Neural progenitor cell (in vitro differentiated cells): ENCODE results near the gene COL4A2. TPM values are rescaled to one million over a fixed set of nuclear protein-coding genes. Genes with fewer than 3 reads are reported as not detected.

ENCODE experiments used
- DNase-seq: peaks from one replicate; pipeline ENCODE4 v3.0.0-alpha.2; 2016; ENCODE audit warnings: low spot score
- H2AFZ ChIP-seq: fragments of 200-600 bp; sonication (generic); replicated peaks from 2 replicates; pipeline ENCODE4 v1.6.1; 2016; ENCODE audit warnings: antibody characterized with exemption
- H3F3A ChIP-seq: fragments of 200-600 bp; sonication (generic); 2 replicates; pipeline ENCODE4 v1.6.1; 2016; ENCODE audit warnings: antibody characterized with exemption, low read depth
- H3K27ac ChIP-seq: fragments of 200-600 bp; sonication (generic); 2 replicates; pipeline ENCODE4 v1.5.1; 2016; ENCODE audit warnings: mild to moderate bottlenecking
- H3K27me3 ChIP-seq: fragments of 200-600 bp; sonication (generic); 2 replicates; pipeline ENCODE4 v1.6.1; 2016; ENCODE audit warnings: mild to moderate bottlenecking, moderate library complexity
- H3K36me3 ChIP-seq: fragments of 200-600 bp; sonication (generic); 2 replicates; pipeline ENCODE4 v1.5.1; 2016
- H3K4me1 ChIP-seq: fragments of 200-600 bp; sonication (generic); 2 replicates; pipeline ENCODE4 v1.6.1; 2016; ENCODE audit warnings: mixed run types
- H3K4me2 ChIP-seq: fragments of 200-600 bp; sonication (generic); 2 replicates; pipeline ENCODE4 v1.6.1; 2016
- H3K4me3 ChIP-seq: fragments of 200-600 bp; sonication (generic); 2 replicates; pipeline ENCODE4 v1.5.1; 2016
- H3K79me2 ChIP-seq: fragments of 200-600 bp; sonication (generic); 2 replicates; pipeline ENCODE4 v1.6.1; 2016; ENCODE audit warnings: low read depth
- H3K9ac ChIP-seq: fragments of 200-600 bp; sonication (generic); 2 replicates; pipeline ENCODE4 v1.6.1; 2016
- H3K9me3 ChIP-seq: fragments of 200-600 bp; sonication (generic); 2 replicates; pipeline ENCODE4 v1.5.1; 2016; ENCODE audit warnings: low read depth
- H4K20me1 ChIP-seq: fragments of 200-600 bp; sonication (generic); 2 replicates; pipeline ENCODE4 v1.6.1; 2016; ENCODE audit warnings: low read depth
- H3K27ac Mint-ChIP-seq: 3 replicates; pipeline ENCODE4 v1.8.0; 2021; ENCODE audit warnings: mixed read lengths
- H3K27me3 Mint-ChIP-seq: 2 replicates; pipeline ENCODE4 v1.8.0; 2022; ENCODE audit warnings: low read depth, mild to moderate bottlenecking, inconsistent platforms, moderate library complexity, mixed read lengths; ENCODE audit not compliant: insufficient read depth
- H3K36me3 Mint-ChIP-seq: 3 replicates; pipeline ENCODE4 v1.8.0; 2021; ENCODE audit warnings: mixed read lengths
- H3K4me1 Mint-ChIP-seq: 3 replicates; pipeline ENCODE4 v1.8.0; 2021; ENCODE audit warnings: mixed read lengths
- H3K4me3 Mint-ChIP-seq: 3 replicates; pipeline ENCODE4 v1.8.0; 2021; ENCODE audit warnings: mild to moderate bottlenecking, moderate library complexity, mixed read lengths
- H3K9me3 Mint-ChIP-seq: 3 replicates; pipeline ENCODE4 v1.8.0; 2020; ENCODE audit warnings: mixed read lengths
- CTCF ChIP-seq: fragments of 200-600 bp; sonication (generic); IDR thresholded peaks from 2 replicates; pipeline ENCODE4 v1.5.1; 2017; ENCODE audit warnings: antibody characterized with exemption, mild to moderate bottlenecking
- EZH2 ChIP-seq: fragments of 200-600 bp; sonication (generic); IDR thresholded peaks from 2 replicates; pipeline ENCODE4 v1.6.1; 2017; ENCODE audit warnings: antibody characterized with exemption, mild to moderate bottlenecking, moderate library complexity
- EZH2phosphoT487 ChIP-seq: fragments of 200-600 bp; sonication (generic); IDR thresholded peaks from 2 replicates; pipeline ENCODE4 v1.6.1; 2017; ENCODE audit warnings: antibody characterized with exemption
- total RNA-seq: library from RNA; depleted of rRNA; stranded (reverse); fragments of >200 nt; gene quantifications from 2 replicates; pipeline ENCODE4 v1.2.3, GENCODE V29; 2015; ENCODE audit warnings: low replicate concordance

COL4A2 gene
- total RNA-seq, 1 donor from 2014 or later = 73.6 TPM

GRCh38 chr13:110447801-110448200 lies 140.7 kb downstream of the COL4A2 start:
- H3K4me1 Mint-ChIP-seq = peaks cover 6% of the 10 kb centered on the region
- no peaks in the 10 kb centered on the region for H4K20me1 ChIP-seq
- H3K27ac Mint-ChIP-seq = no peak overlapping the region
- H3K4me3 Mint-ChIP-seq = no peak overlapping the region
- no peaks in the 10 kb centered on the region for H3K79me2 ChIP-seq
- no peak for TF ChIP-seq EZH2phosphoT487
- H3K27me3 Mint-ChIP-seq = peaks cover 4% of the 10 kb centered on the region
- no peak overlapping the region for H2AFZ ChIP-seq
- peaks cover 14% of the 10 kb centered on the region for H3K36me3 Mint-ChIP-seq
- H3K27ac ChIP-seq = no peak overlapping the region
- no peaks in the 10 kb centered on the region for H3K27me3 ChIP-seq
- no peak overlapping the region for H3K4me2 ChIP-seq
- no peaks in the 10 kb centered on the region for H3K36me3 ChIP-seq
- H3K4me3 ChIP-seq = no peak overlapping the region
- H3K9ac ChIP-seq = no peak overlapping the region
- H3K4me1 ChIP-seq = no peaks in the 10 kb centered on the region
- DNase-seq = no peak
- peaks cover 1% of the 10 kb centered on the region for H3F3A ChIP-seq
- no peaks in the 10 kb centered on the region for H3K9me3 Mint-ChIP-seq
- no peaks in the 10 kb centered on the region for H3K9me3 ChIP-seq

GRCh38 chr13:110448230-110448629 lies 141.1 kb downstream of the COL4A2 start:
- TF ChIP-seq CTCF (no peak), EZH2phosphoT487 (no peak), EZH2 (no peak)
- H3K4me1 ChIP-seq = no peaks in the 10 kb centered on the region
- no peak overlapping the region for H3K27ac Mint-ChIP-seq
- H2AFZ ChIP-seq = no peak overlapping the region
- no peak overlapping the region for H3K4me3 Mint-ChIP-seq
- no peak overlapping the region for H3K27ac ChIP-seq
- H3K9me3 Mint-ChIP-seq = no peaks in the 10 kb centered on the region
- no peak overlapping the region for H3K4me3 ChIP-seq
- H3K27me3 Mint-ChIP-seq = peaks cover 4% of the 10 kb centered on the region
- H3K27me3 ChIP-seq = no peaks in the 10 kb centered on the region
- no peaks in the 10 kb centered on the region for H3K9me3 ChIP-seq
- H3K4me1 Mint-ChIP-seq = peaks cover 6% of the 10 kb centered on the region
- DNase-seq = no peak
- H3K4me2 ChIP-seq = no peak overlapping the region
- H3F3A ChIP-seq = peaks cover 4% of the 10 kb centered on the region
- no peaks in the 10 kb centered on the region for H3K36me3 ChIP-seq
- H4K20me1 ChIP-seq = no peaks in the 10 kb centered on the region
- H3K36me3 Mint-ChIP-seq = peaks cover 11% of the 10 kb centered on the region
- no peaks in the 10 kb centered on the region for H3K79me2 ChIP-seq
- no peak overlapping the region for H3K9ac ChIP-seq

- Mint-ChIP-seq H3K4me3 (no peak overlapping the region), H3K9me3 (no peaks in the 10 kb centered on the region), H3K4me1 (peaks cover 10% of the 10 kb centered on the region), H3K27me3 (peaks cover 3% of the 10 kb centered on the region), H3K27ac (no peak overlapping the region), H3K36me3 (peaks cover 11% of the 10 kb centered on the region)
- no peaks in the 10 kb centered on the region for H3K9me3 ChIP-seq
- H3K27ac ChIP-seq = no peak overlapping the region
- H4K20me1 ChIP-seq = no peaks in the 10 kb centered on the region
- DNase-seq = no peak
- no peak overlapping the region for H2AFZ ChIP-seq
- H3K27me3 ChIP-seq = no peaks in the 10 kb centered on the region
- no peaks in the 10 kb centered on the region for H3K79me2 ChIP-seq
- H3K9ac ChIP-seq = no peak overlapping the region
- no peak overlapping the region for H3K4me3 ChIP-seq
- TF ChIP-seq CTCF (no peak), EZH2phosphoT487 (no peak)
- peaks cover 9% of the 10 kb centered on the region for H3F3A ChIP-seq
- H3K4me1 ChIP-seq = peaks cover 3% of the 10 kb centered on the region
- no peaks in the 10 kb centered on the region for H3K36me3 ChIP-seq
- no peak overlapping the region for H3K4me2 ChIP-seq
These were observed 141.6 kb downstream of the COL4A2 start for GRCh38 chr13:110448677-110449076.

- no peaks in the 10 kb centered on the region for H3K36me3 ChIP-seq
- H3K27ac Mint-ChIP-seq = no peak overlapping the region
These were observed 142.3 kb downstream of the COL4A2 start for GRCh38 chr13:110449219-110450015.

More at GRCh38 chr13:110449219-110450015, 142.3 kb downstream of the COL4A2 start:
- TF ChIP-seq EZH2 (no peak), CTCF (no peak), EZH2phosphoT487 (no peak)
- Mint-ChIP-seq H3K4me3 (no peak overlapping the region), H3K27me3 (no peaks in the 10 kb centered on the region), H3K36me3 (peaks cover 11% of the 10 kb centered on the region), H3K9me3 (no peaks in the 10 kb centered on the region), H3K4me1 (peaks cover 17% of the 10 kb centered on the region)
- Histone ChIP-seq H3K27ac (no peak overlapping the region), H3K9ac (no peak overlapping the region), H4K20me1 (no peaks in the 10 kb centered on the region), H3K4me3 (no peak overlapping the region), H2AFZ (no peak overlapping the region), H3K9me3 (no peaks in the 10 kb centered on the region), H3K4me1 (peaks cover 11% of the 10 kb centered on the region), H3K4me2 (no peak overlapping the region), H3F3A (peaks cover 16% of the 10 kb centered on the region), H3K27me3 (no peaks in the 10 kb centered on the region), H3K79me2 (no peaks in the 10 kb centered on the region)
- DNase-seq = no peak
